Chondrocyte (in vitro differentiated cells): ENCODE results near the gene ITPR3. TPM values are rescaled to one million over a fixed set of nuclear protein-coding genes. Genes with fewer than 3 reads are reported as not detected.

Experiments used
- DNase-seq: peaks from one replicate; pipeline ENCODE4 v3.0.0; 2021; ENCODE audit warnings: mixed read lengths, low spot score
- H3K27ac Mint-ChIP-seq: one replicate; pipeline ENCODE4 v1.8.0; 2021; ENCODE audit warnings: mild to moderate bottlenecking, moderate library complexity, mixed read lengths; ENCODE audit not compliant: unreplicated experiment
- H3K27me3 Mint-ChIP-seq: 2 replicates; pipeline ENCODE4 v1.8.0; 2021; ENCODE audit warnings: low read depth, mixed read lengths
- H3K36me3 Mint-ChIP-seq: 2 replicates; pipeline ENCODE4 v1.8.0; 2021; ENCODE audit warnings: low read depth, mixed read lengths
- H3K4me1 Mint-ChIP-seq: 2 replicates; pipeline ENCODE4 v1.8.0; 2021; ENCODE audit warnings: low read depth, mild to moderate bottlenecking, mixed read lengths
- H3K4me3 Mint-ChIP-seq: one replicate; pipeline ENCODE4 v1.8.0; 2021; ENCODE audit warnings: mild to moderate bottlenecking, moderate library complexity, mixed read lengths; ENCODE audit not compliant: unreplicated experiment
- H3K9me3 Mint-ChIP-seq: 2 replicates; pipeline ENCODE4 v1.8.0; 2021; ENCODE audit warnings: low read depth, mixed read lengths
- CTCF ChIP-seq: fragments of 200-600 bp; sonication (generic); IDR thresholded peaks from 2 replicates; pipeline ENCODE4 v1.5.0; 2021; ENCODE audit warnings: antibody characterized with exemption, mild to moderate bottlenecking, moderate library complexity
- total RNA-seq: library from RNA; stranded (reverse); gene quantifications from 3 replicates; pipeline ENCODE4 v1.2.1, GENCODE V29; 2021

The ITPR3 gene
- total RNA-seq, 1 donor from 2014 or later = 10.0 TPM

DNA sequence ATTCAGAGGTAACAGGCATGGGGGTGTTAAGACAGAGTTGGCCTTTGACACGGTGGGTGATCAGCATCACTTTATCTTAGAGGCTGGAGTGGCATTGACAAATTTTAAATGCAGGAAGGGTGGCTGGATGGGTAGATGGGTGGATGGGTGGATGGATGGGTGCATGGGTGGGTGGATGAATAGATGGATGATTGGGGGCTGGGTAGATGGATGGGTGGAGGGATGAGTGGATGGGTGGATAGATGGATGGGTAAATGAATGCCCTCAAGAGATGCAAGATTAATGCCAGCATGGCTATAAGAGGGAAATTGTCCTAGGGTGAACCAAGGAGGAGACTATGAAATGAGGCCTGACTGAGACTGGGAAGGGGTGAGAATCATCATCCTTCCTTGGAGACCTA is 18.4 kb downstream of the ITPR3 start:
- H3K36me3 Mint-ChIP-seq = peaks cover 3% of the 10 kb centered on the region
- H3K4me1 Mint-ChIP-seq = peaks cover 4% of the 10 kb centered on the region
- no peaks in the 10 kb centered on the region for H3K27me3 Mint-ChIP-seq
- DNase-seq = no peak
- TF ChIP-seq CTCF = no peak
- H3K4me3 Mint-ChIP-seq = no peak overlapping the region
- no peaks in the 10 kb centered on the region for H3K9me3 Mint-ChIP-seq
- H3K27ac Mint-ChIP-seq = no peak overlapping the region

DNA sequence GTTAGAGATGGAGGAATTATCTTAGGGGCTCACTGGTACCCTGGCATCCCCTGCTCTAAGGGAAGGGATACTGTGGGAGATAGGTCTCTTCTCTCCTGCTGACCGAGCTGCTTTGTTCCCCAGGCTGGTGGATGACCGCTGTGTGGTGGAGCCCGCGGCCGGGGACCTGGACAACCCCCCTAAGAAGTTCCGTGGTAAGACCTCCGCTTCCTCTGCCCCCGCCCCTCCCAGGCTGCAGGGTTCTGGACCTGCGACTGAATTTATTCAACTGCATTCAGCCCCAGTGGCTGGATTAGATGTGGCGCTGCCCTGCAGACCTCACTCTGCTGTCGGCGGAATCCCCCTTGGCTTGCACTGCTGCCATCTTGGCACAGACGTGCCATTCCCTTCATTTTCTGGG is 19.2 kb downstream of the ITPR3 start:
- H3K27me3 Mint-ChIP-seq = no peaks in the 10 kb centered on the region
- no peak for TF ChIP-seq CTCF
- DNase-seq = no peak
- H3K27ac Mint-ChIP-seq = no peak overlapping the region
- H3K36me3 Mint-ChIP-seq = peaks cover 3% of the 10 kb centered on the region
- no peak overlapping the region for H3K4me3 Mint-ChIP-seq
- no peaks in the 10 kb centered on the region for H3K9me3 Mint-ChIP-seq
- no peaks in the 10 kb centered on the region for H3K4me1 Mint-ChIP-seq

DNA sequence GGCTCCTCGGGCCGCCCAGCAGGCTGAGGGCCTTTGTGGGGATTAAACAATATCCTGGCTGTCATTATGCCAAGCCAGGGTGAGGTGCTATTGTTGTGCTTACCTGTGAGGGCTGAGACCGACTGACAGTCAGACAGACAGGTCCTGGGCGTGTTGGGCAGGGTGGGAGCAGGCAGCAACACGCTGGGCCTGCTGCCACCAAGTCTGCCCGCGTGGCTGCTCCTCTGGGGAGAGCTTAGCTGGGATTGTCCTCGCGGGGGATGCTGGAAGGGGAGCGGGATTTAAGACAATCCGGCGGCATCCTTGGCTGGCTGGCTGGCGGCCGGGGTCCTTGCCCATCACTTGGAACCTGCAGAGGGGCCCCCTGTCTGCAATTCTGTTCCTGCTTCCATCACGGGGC is 20.0 kb downstream of the ITPR3 start:
- Mint-ChIP-seq H3K36me3 (peaks cover 3% of the 10 kb centered on the region), H3K4me3 (no peak overlapping the region), H3K4me1 (no peaks in the 10 kb centered on the region), H3K9me3 (no peaks in the 10 kb centered on the region), H3K27me3 (no peaks in the 10 kb centered on the region), H3K27ac (no peak overlapping the region)
- DNase-seq = no peak
- TF ChIP-seq CTCF = no peak

- Mint-ChIP-seq H3K4me1 (no peaks in the 10 kb centered on the region), H3K27ac (no peak overlapping the region), H3K36me3 (peaks cover 2% of the 10 kb centered on the region), H3K9me3 (no peaks in the 10 kb centered on the region), H3K27me3 (no peaks in the 10 kb centered on the region), H3K4me3 (no peak overlapping the region)
- TF ChIP-seq CTCF = no peak
- DNase-seq = no peak
Measured at GRCh38 chr6:33641602-33642001, 20.5 kb downstream of the ITPR3 start.

- Mint-ChIP-seq H3K4me1 (no peaks in the 10 kb centered on the region), H3K9me3 (no peaks in the 10 kb centered on the region), H3K27ac (no peak overlapping the region), H3K4me3 (no peak overlapping the region), H3K36me3 (peaks cover 3% of the 10 kb centered on the region), H3K27me3 (no peaks in the 10 kb centered on the region)
- no peak for DNase-seq
- TF ChIP-seq CTCF = no peak
Measured at GRCh38 chr6:33642897-33643296, 21.8 kb downstream of the ITPR3 start.
